Activated effector memory CD4-positive, alpha-beta T cell treated with anti-CD3 and anti-CD28 coated beads, Interleukin-2, amount 50 U/mL, for 16 hours (primary cell): ENCODE results near the gene PPHLN1.

Source experiments
- DNase-seq: peaks from one replicate; pipeline ENCODE4 v3.0.0-alpha.2; 2020

Gene PPHLN1

GRCh38 chr12:42444192-42444943 is 118.4 kb downstream of the PPHLN1 start:
- no peak for DNase-seq

GRCh38 chr12:42445891-42446290 is 119.9 kb downstream of the PPHLN1 start:
- DNase-seq: no peak

- DNase-seq: no peak
Observed at GRCh38 chr12:42446761-42447160, 120.8 kb downstream of the PPHLN1 start.

GRCh38 chr12:42447371-42447786 is 121.4 kb downstream of the PPHLN1 start:
- no peak for DNase-seq

GRCh38 chr12:42448841-42449240 is 122.9 kb downstream of the PPHLN1 start:
- DNase-seq: no peak

- no peak for DNase-seq
Observed at GRCh38 chr12:42450248-42450647, 124.3 kb downstream of the PPHLN1 start.

- no peak for DNase-seq
Observed at GRCh38 chr12:42458575-42458974, 132.6 kb downstream of the PPHLN1 start.

- DNase-seq: no peak
Observed at GRCh38 chr12:42459336-42459847, 133.4 kb downstream of the PPHLN1 start.

- DNase-seq: no peak
Observed at GRCh38 chr12:42462486-42462885, 136.5 kb downstream of the PPHLN1 start.

GRCh38 chr12:42463671-42464070 is 137.7 kb downstream of the PPHLN1 start:
- no peak for DNase-seq

GRCh38 chr12:42468341-42468821 is 142.4 kb downstream of the PPHLN1 start:
- DNase-seq: no peak

GRCh38 chr12:42468921-42469320 is 143.0 kb downstream of the PPHLN1 start:
- no peak for DNase-seq

- DNase-seq: no peak
Observed at GRCh38 chr12:42469355-42470175, 143.6 kb downstream of the PPHLN1 start.

- no peak for DNase-seq
Observed at GRCh38 chr12:42472376-42472775, 146.4 kb downstream of the PPHLN1 start.

GRCh38 chr12:42473130-42473529 is 147.2 kb downstream of the PPHLN1 start:
- DNase-seq: no peak

- no peak for DNase-seq
Observed at GRCh38 chr12:42473561-42473960, 147.6 kb downstream of the PPHLN1 start.

- DNase-seq: no peak
Observed at GRCh38 chr12:42474391-42474790, 148.4 kb downstream of the PPHLN1 start.

- DNase-seq: no peak
Observed at GRCh38 chr12:42475106-42475505, 149.1 kb downstream of the PPHLN1 start.

GRCh38 chr12:42477941-42478340 is 152.0 kb downstream of the PPHLN1 start:
- no peak for DNase-seq

GRCh38 chr12:42481368-42481767 is 155.4 kb downstream of the PPHLN1 start:
- no peak for DNase-seq

GRCh38 chr12:42482041-42482747 is 156.2 kb downstream of the PPHLN1 start:
- DNase-seq: no peak

- DNase-seq: peak; percentile 79
Observed at GRCh38 chr12:42482748-42483520, 157.0 kb downstream of the PPHLN1 start.

- DNase-seq: peak; percentile 67
Observed at GRCh38 chr12:42483521-42483790, 157.5 kb downstream of the PPHLN1 start.
